ENCODE data around the gene ZNF682. TPM values are rescaled to one million over a fixed set of nuclear protein-coding genes. Genes with fewer than 3 reads are reported as not detected.
"Not testable (repeated sequence)": the region's sequence is repeated elsewhere in the genome, so short reads cannot be mapped to it uniquely, and the experiment has no call there.

Gene ZNF682
- 3.4 TPM for polyA plus RNA-seq (2012; ENCODE audit: missing spikeins)

DNA sequence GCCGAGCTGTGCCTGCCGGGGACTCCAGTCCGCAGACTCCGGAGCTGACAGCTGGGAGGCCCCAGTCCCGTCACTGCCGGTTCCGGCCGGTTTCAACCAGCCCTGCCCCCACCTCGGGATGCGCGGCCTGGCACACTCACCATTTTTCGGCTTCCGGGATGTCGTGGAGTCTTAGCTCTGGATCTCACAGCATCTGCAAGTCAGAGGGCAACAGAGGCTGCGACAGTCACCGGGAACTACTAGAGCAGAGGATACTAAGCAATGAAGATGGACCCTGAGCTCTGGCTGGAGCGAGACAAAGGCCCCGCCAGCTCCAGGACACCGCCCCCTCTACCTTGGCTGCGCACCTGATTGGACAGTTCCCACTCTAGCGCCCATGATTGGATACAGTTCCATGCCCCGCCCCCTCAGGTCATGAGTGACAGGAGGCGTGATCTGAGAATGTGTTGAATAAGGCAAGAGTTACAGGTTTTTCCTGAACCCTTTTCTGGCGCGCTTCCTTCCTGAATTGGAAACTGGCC, at the start of gene ZNF682:
Gene ZNF682, minus strand, starts transcription at position 303 of the 521 bp plus-strand sequence. Its CDS starts 160 bp downstream, at position 143.
- TF ChIP-seq POLR2AphosphoS5 (IDR thresholded peaks at IDR 0.05; ENCODE audit: low read depth, low read length) (peak; percentile 53; the same call in 1 of the 2 replicates), TAF1 (IDR thresholded peaks at IDR 0.05; ENCODE audit: borderline replicate concordance, low read depth, low read length) (0 out of 2 replicates have a peak, but pooled peaks have one; percentile 21), POLR2A (IDR thresholded peaks at IDR 0.05; ENCODE audit: low read depth, low read length) (peak; percentile 58; the same call in 1 of the 2 replicates)
- FAIRE-seq = no peak
- peak; percentile 54 for DNase-seq (ENCODE audit: insufficient read length)

DNA sequence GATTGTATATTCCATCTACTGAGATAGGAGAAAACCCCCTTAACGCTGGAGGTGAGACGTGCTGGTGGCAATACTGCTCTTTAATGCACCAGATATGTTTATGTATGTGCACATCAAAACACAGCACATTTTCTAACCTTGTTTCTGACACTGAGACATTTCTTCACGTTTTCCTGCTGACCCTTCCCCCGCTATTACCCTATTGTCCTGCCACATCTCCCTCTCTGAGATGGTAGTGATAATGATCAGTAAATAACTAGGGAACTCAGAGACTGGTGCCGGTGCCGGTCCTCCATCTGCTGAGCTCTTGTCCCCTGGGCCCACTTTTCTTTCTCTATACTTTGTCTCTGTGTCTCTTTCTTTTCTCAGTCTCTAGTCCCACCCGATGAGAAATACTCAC, 43.6 kb upstream of the ZNF682 start:
- not testable (repeated sequence) for DNase-seq (ENCODE audit: insufficient read length); FAIRE-seq

DNA sequence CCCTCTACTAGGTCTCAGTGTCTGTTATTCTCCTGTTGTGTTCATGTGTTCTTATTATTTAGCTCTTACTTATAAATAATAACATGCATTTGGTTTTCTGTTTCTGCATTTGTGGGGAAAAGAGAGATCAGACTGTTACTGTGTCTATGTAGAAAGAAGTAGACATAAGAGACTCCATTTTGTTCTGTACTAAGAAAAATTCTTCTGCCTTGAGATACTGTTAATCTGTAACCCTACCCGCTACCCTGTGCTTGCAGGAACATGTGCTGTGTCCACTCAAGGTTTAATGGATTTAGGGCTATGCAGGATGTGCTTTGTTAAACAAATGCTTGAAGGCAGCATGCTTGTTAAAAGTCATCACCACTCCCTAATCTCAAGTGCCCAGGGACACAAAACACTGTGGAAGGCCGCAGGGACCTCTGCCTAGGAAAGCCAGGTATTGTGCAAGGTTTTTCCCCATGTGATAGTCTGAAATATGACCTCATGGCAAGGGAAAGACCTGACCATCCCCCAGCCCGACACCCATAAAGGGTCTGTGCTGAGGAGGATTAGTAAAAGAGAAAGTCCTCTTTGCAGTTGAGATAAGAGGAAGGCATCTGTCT, 43.0 kb upstream of the ZNF682 start:
- DNase-seq (ENCODE audit: insufficient read length); FAIRE-seq: not testable (repeated sequence)

DNA sequence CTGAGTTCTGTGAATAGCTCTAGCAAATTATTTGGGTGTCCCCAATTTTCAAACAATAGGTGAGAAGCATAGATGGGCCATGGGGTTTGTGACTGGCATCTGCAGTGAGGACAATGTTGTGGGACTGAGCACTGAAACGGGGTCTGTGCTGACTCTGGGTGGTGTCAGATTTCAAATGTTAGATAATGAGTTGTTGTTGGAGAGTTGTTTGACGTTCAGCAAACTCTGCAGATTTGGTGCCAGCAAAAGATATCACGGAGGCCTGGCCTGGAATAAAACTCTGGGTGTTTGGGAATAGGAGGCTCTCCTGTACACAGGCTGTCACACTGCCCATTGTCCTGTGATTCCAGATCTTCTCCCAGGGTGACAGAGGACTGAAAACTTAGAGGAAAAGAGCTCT, 41.4 kb upstream of the ZNF682 start:
- no peak for TF ChIP-seq POLR2A (IDR thresholded peaks at IDR 0.05; ENCODE audit: low read depth, low read length)
- TF ChIP-seq TAF1 (IDR thresholded peaks at IDR 0.05; ENCODE audit: borderline replicate concordance, low read depth, low read length) = no peak
- TF ChIP-seq POLR2AphosphoS5 (IDR thresholded peaks at IDR 0.05; ENCODE audit: low read depth, low read length) = no peak
- FAIRE-seq = no peak
- no peak for DNase-seq (ENCODE audit: insufficient read length)

DNA sequence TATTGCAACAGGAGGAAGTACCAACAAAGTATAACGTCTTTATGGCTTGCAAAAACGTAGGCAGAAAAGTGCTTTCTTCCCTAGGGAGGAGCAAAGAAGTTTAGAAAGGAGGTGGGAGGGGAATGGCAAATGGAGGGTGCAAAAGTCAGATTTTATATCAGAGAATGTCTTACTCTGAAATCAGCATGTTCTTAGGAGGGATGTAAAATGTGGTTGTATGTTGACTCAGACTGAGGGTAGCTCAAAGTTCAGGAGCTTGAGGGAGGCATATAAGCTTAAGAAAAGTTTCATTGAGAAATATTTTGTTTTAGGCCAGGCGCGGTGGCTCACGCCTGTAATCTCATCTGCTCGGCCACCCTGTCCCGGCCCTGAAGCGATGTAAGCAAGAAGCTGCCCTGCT, 40.2 kb upstream of the ZNF682 start:
- DNase-seq (ENCODE audit: insufficient read length) = no peak
- no peak for TF ChIP-seq TAF1 (IDR thresholded peaks at IDR 0.05; ENCODE audit: borderline replicate concordance, low read depth, low read length)
- TF ChIP-seq POLR2AphosphoS5 (IDR thresholded peaks at IDR 0.05; ENCODE audit: low read depth, low read length) = no peak
- no peak for TF ChIP-seq POLR2A (IDR thresholded peaks at IDR 0.05; ENCODE audit: low read depth, low read length)
- FAIRE-seq = no peak

DNA sequence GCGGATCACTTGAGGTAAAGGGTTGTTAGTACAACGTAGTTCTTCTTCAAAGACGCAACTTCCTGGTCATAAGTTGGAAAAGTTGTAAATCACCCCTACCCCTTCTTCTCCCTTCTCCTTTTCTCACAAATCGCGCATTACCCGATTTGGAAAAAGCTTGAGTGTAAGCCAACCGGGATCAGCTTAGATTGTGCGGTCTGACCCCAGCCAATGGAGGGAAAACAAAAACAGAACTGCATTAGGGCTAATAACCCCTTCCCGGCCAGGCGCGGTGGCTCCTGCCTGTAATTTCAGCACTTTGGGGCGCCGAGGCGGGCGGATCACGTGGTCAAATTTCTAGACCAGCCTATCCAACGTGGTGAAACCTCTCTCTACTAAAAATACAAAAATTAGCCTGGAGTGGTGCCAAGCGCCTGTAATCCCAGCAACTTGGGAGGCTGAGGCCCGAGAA, 39.3 kb upstream of the ZNF682 start:
- FAIRE-seq (no peak), DNase-seq (ENCODE audit: insufficient read length) (no peak)
- TF ChIP-seq POLR2AphosphoS5 (IDR thresholded peaks at IDR 0.05; ENCODE audit: low read depth, low read length) (no peak), TAF1 (IDR thresholded peaks at IDR 0.05; ENCODE audit: borderline replicate concordance, low read depth, low read length) (no peak), POLR2A (IDR thresholded peaks at IDR 0.05; ENCODE audit: low read depth, low read length) (no peak)

DNA sequence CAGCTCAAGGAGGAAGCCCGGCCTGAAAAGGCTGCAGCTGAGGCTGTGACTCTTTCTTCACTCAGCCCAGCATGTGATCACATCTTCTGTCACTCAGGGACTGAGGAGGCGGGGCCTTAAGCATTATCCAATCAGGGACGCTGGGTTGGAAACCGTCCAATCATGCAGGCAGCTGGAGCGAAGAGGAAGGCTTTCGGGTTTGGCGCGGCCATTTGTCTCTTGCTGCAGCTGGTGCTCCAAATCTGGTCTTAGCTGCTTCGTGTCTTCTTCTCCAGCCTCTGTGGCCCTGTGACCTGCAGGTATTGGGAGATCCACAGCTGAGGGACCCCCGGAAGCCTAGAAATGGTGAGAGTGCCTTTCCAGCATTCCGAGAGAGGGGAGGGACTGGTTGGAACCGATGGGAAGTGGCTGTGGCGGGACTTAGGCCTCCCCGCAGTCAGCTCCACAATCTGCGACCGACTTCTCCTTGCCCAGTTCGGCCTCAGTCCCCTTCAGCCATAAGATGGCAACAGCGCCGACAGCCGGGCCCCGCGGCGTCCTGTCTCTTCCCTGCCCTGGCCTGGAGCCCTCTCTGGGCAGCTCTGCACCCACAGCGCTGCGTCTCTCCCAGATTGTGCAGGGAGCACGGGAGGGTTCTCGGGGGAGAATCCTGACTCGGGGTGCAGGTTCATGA, 38.6 kb upstream of the ZNF682 start, which contains the start of gene ZNF90:
Gene ZNF90, plus strand, starts transcription at position 210 of the 673 bp plus-strand sequence. Its CDS starts 133 bp downstream, at position 343.
- FAIRE-seq = peak; percentile 40
- DNase-seq (ENCODE audit: insufficient read length) = peak; percentile 23
- TF ChIP-seq POLR2A (IDR thresholded peaks at IDR 0.05; ENCODE audit: low read depth, low read length) (no peak), POLR2AphosphoS5 (IDR thresholded peaks at IDR 0.05; ENCODE audit: low read depth, low read length) (no peak), TAF1 (IDR thresholded peaks at IDR 0.05; ENCODE audit: borderline replicate concordance, low read depth, low read length) (no peak)

DNA sequence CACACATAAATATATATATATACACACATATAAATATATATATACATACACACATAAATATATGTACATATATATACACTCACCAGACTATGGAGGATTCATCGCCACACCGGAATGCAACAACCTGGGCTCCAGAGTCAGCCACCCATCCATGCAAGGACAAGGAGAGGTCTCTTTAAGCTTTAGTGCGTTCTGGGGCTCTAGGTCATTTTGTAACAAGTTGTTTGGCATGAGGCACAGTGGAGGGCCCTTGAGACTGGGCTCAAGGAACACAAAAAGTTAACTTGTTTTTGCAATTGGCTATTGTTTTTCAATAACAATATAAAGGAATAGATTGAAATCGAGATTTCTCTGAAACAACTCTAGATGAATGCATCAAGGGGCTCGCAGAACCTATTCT, 33.6 kb upstream of the ZNF682 start:
- DNase-seq (ENCODE audit: insufficient read length) (no peak), FAIRE-seq (no peak)
- TF ChIP-seq POLR2A (IDR thresholded peaks at IDR 0.05; ENCODE audit: low read depth, low read length) = no peak
- no peak for TF ChIP-seq POLR2AphosphoS5 (IDR thresholded peaks at IDR 0.05; ENCODE audit: low read depth, low read length)
- no peak for TF ChIP-seq TAF1 (IDR thresholded peaks at IDR 0.05; ENCODE audit: borderline replicate concordance, low read depth, low read length)

DNA sequence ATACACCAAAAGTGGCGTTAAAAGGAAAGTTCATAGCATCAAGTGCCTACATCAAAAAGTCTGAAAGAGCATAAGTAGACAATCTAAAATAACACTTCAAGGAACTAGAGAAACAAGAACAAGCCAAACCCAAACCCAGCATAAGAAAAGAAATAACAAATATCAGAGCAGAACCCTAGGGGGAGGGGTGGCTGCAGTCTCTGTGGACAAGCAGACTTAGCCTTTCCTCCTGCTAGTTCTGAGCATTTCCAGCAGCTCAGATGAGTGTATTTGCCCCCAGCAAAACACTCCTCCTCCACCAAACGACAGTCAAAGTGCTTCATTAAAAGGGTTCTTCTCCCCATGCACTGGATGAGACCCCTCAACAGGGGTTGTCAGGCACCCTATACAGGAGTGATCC, 31.4 kb upstream of the ZNF682 start:
- TF ChIP-seq POLR2AphosphoS5 (IDR thresholded peaks at IDR 0.05; ENCODE audit: low read depth, low read length) (no peak), TAF1 (IDR thresholded peaks at IDR 0.05; ENCODE audit: borderline replicate concordance, low read depth, low read length) (no peak), POLR2A (IDR thresholded peaks at IDR 0.05; ENCODE audit: low read depth, low read length) (no peak)
- DNase-seq (ENCODE audit: insufficient read length) = no peak
- FAIRE-seq = no peak

DNA sequence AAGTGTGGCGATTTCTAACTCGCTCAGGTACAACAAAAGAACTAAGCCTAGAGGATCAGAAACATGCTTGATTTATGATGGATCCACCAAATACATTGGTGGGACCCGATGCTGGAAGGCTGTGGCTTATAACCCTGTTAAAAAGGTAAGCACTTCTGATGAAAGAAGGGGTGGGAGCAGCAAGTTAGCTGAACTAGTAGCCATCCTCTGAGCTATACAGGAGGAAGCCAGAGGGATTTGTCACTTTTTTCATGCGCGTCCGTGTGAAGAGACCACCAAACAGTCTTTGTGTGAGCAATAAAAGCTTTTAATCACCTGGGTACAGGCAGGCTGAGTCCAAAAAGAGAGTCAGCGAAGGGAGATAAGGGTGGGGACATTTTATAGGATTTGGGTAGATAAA, 29.3 kb upstream of the ZNF682 start:
- not testable (repeated sequence) for DNase-seq (ENCODE audit: insufficient read length); FAIRE-seq

DNA sequence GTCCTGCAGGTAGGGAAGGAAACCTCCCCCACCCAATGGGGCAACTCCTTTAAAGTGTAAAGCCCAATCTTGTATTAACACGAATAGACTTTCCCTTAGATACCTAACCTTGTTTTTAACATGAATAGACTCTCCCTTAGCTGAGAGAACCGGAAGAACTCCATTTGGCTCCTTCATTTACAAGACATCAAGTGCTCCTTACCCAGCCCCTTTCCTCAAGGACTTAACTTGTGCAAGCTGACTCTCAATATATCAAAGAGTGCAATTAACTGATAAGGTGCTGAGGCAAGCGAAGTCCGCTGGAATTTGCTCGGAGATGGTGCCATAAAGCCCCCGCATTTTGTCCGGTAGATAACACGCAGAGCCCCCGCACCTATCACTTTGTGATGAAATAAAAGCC, 28.6 kb upstream of the ZNF682 start:
- TF ChIP-seq POLR2AphosphoS5 (IDR thresholded peaks at IDR 0.05; ENCODE audit: low read depth, low read length) (no peak), TAF1 (IDR thresholded peaks at IDR 0.05; ENCODE audit: borderline replicate concordance, low read depth, low read length) (no peak), POLR2A (IDR thresholded peaks at IDR 0.05; ENCODE audit: low read depth, low read length) (no peak)
- FAIRE-seq (no peak), DNase-seq (ENCODE audit: insufficient read length) (no peak)

DNA sequence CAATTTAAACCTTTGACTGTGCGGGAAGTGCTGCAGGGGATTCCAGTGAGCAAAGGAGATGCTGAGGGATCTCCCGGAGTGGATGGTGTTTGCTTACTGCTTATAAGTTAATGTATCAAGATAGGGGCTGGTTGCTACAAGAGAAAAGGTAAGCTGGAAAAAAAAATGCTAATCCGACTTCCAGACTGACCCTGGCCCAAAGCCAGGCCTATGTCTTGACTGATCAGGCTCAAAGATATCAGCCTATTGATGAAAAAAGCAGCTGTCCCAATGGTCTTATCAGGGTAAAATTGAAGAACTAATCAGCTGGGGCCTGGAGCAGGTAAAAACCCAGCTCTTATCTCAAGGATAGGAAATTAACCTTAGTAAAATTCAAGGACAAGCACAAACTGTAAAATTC, 27.6 kb upstream of the ZNF682 start:
- no peak for DNase-seq (ENCODE audit: insufficient read length)
- TF ChIP-seq POLR2A (IDR thresholded peaks at IDR 0.05; ENCODE audit: low read depth, low read length) (no peak), TAF1 (IDR thresholded peaks at IDR 0.05; ENCODE audit: borderline replicate concordance, low read depth, low read length) (no peak), POLR2AphosphoS5 (IDR thresholded peaks at IDR 0.05; ENCODE audit: low read depth, low read length) (no peak)
- FAIRE-seq = no peak
